GM21390 (cell line): ENCODE measurements around the gene DEFB116.
"Not testable (repeated sequence)": the region's sequence is repeated elsewhere in the genome, so short reads cannot be mapped to it uniquely, and the experiment has no call there.

Experiments
- ATAC-seq: cut with Tn5 transposase; IDR thresholded peaks from one replicate; pipeline ENCODE4 v1.9.1; 2021; ENCODE audit not compliant: unreplicated experiment

DEFB116 gene

GRCh38 chr20:31308535-31309162, at the start of gene DEFB116:
TSS of gene DEFB116 (minus strand) at chr20:31308585. CDS start at chr20:31308585, 0 bp downstream.
- ATAC-seq: no peak

DNA sequence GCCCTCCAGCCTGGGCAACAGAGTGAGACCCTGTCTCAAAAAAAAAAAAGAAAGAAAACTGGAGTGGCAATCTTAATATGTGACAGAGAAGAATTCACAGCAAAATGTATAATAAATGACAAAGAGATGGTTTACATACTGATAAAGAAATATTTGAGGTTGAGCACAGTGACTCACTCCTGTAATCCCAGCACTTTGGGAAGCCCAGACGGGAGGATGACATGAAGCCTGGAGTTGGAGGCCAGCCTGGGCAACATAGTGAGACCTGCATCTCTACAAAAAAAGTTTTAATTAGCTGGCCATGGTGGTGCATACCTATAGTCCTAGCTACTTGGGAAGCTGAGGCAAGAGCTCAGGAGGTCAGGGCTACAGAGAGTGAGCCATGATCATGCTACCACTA, 47.6 kb upstream of the DEFB116 start:
- ATAC-seq: no peak

GRCh38 chr20:31341470-31341869, 33.1 kb upstream of the DEFB116 start:
- no peak for ATAC-seq

GRCh38 chr20:31330893-31331292, 22.5 kb upstream of the DEFB116 start:
- ATAC-seq: no peak

DNA sequence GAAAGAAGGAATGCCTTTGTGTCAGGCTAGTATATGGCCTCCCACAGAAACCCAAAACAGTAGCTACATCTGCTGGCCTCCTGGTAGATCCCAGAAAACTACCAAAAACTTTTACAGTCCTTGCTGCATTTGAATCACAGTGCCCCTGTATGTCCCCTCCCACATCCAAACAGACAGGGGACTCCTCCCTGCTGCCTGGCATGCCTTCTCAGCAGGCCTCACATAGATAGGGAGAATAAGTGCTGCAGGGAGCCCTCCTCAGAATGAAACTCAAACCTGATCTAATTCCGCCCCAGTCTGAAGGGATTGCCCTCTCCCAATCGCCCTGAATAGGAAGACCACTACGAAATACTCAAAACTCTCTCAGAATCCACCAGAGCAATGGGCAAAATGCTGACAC, 14.1 kb upstream of the DEFB116 start:
- no peak for ATAC-seq

DNA sequence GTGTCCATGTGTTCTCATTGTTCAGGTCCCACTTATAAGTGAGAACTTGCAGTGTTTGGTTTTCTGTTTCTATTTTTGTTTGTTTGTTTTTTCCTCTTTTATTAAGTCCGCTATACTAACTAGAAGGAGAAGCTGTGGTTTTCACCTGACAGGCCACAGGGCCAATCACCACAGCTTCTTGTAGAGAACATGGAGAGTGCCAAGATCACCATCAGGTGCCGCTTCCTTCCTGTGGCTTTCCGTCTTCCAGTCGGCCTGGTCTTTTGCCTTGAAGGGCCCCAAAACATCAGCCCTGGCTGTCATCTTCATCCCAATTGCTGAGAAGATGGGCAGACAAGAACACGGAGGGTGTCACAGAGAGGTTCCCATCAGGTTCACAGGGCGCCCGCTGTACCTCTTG, 23.4 kb downstream of the DEFB116 start:
- not testable (repeated sequence) for ATAC-seq

DNA sequence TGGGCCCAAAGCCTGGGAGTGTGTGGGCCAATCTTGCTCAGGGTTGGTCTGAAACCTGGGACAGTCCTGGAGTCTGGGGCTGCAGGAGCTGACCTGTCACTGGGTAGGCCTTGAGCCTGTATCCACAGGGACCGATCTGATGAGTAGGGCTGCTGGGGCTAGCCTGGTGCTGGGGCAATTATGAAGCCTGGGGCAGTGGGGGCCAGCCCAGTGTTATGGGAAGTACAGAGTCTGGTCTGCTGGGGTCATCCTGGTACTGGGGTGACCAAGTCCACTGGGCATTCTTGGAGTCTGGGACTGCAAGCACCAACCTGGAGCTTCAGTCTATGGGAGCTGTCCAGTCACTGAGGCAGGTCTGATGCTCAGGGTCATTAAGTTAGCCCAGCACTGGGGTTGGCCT, 30.2 kb downstream of the DEFB116 start:
- no peak for ATAC-seq

DNA sequence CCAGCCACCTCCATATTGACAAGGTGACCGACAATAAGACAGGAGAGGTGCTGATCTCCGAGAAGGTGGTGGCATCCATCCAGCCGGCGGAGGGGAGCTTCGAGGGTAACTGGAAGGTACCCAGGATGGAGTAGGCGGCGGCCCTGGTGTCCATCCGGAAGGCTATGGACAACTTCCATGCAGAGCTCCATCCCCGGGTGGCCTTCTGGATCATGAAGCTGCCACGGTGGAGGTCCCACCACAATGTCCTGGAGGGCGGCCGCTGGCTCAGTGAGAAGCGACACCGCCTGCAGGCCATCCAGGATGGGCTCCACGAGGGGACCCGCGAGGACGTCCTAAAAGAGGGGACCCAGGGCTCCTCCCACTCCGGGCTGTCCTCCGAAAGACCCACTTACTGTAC, 33.9 kb downstream of the DEFB116 start:
- no peak for ATAC-seq

- ATAC-seq: no peak
These were observed 48.0 kb downstream of the DEFB116 start for GRCh38 chr20:31260326-31260932.

DNA sequence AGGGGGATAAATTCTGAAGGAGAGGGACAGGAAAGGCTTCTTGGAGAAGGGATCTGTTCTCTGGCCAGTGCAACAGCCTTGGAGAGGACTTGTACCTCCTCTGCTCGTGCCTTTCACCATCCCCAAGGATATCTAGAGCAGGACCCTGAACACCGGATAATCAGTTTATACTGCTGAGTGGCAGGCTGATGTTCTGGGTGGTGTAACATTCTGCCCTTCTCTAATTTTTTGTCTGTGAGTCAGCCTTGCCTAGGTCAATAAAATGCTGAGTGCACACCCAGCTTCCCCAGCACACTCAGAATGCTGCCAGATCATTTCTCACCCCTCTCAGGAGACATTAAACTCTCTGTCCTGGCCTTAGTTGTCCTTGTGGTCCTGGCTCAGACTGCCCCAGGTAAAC, 51.0 kb downstream of the DEFB116 start, which contains the start of gene DEFB115:
Gene DEFB115 (plus strand): TSS at position 301 of the 400 bp plus-strand sequence. CDS start 0 bp downstream, at position 301.
- no peak for ATAC-seq

DNA sequence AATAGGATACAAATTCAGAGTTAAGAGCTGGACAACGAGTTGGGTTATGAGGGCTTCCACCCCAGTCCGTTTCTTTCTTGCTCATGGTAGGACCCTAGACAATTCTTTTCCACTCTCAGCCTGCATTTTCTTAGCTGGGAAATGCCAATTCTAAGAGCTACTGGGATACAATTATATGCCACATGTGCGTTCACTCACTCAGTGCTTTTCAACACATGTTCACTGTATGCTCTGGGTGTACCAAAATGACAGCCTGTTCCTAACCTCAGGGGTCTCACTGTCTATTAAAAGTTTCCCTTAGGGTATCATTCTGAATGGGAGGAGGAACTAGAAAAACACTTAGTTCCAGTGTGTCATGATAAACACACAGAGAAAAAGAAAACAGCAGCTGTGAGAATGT, 51.4 kb downstream of the DEFB116 start:
- no peak for ATAC-seq
